Fibroblast of lung (primary cell): Measurements from ENCODE around the gene USP6NL. TPM values are rescaled to one million over a fixed set of nuclear protein-coding genes. Genes with fewer than 3 reads are reported as not detected.

Experiments
- DNase-seq, 2 donors: peaks; one replicate each; pipeline versions ENCODE4 v3.0.0 to v3.0.0-alpha.2; 2010; ENCODE audit warnings: low read depth in 2 of 2
- H2AFZ ChIP-seq: 2 replicates; pipeline ENCODE4 v1.5.1; 2012; ENCODE audit warnings: low read length, control low read depth, inconsistent platforms
- H3K27ac ChIP-seq: 2 replicates; pipeline ENCODE4 v1.5.1; 2011; ENCODE audit warnings: low read length, control low read depth; ENCODE audit not compliant: insufficient read depth
- H3K27me3 ChIP-seq: 2 replicates; pipeline ENCODE4 v1.5.1; 2011; ENCODE audit warnings: mild to moderate bottlenecking, low read length; ENCODE audit not compliant: control insufficient read depth, insufficient read depth
- H3K36me3 ChIP-seq: 2 replicates; pipeline ENCODE4 v1.5.1; 2011; ENCODE audit warnings: low read length; ENCODE audit not compliant: control insufficient read depth, insufficient read depth
- H3K4me1 ChIP-seq: 2 replicates; pipeline ENCODE4 v1.5.1; 2011; ENCODE audit warnings: low read length; ENCODE audit not compliant: control insufficient read depth, insufficient read depth; ENCODE audit errors: extremely low read depth
- H3K4me2 ChIP-seq: 2 replicates; pipeline ENCODE4 v1.5.1; 2011; ENCODE audit warnings: low read length, control low read depth; ENCODE audit not compliant: insufficient read depth; ENCODE audit errors: extremely low read depth
- H3K4me3 ChIP-seq, 4 experiments: fragments of 200-600 bp in 1 of 4; sonication (generic) in 1 of 4; replicated peaks in 1 of 4; 2 replicates each; pipeline ENCODE4 v1.5.1; 2011 to 2016; ENCODE audit warnings: low read length in 4 of 4, low read depth in 3 of 4, mild to moderate bottlenecking in 3 of 4, control low read depth in 2 of 4, inconsistent platforms in 1 of 4, mixed read lengths in 1 of 4; ENCODE audit not compliant: insufficient read depth in 1 of 4; ENCODE audit errors: control extremely low read depth in 1 of 4
- H3K79me2 ChIP-seq: 2 replicates; pipeline ENCODE4 v1.5.1; 2012; ENCODE audit warnings: mild to moderate bottlenecking, low read length, inconsistent platforms; ENCODE audit not compliant: control insufficient read depth, insufficient read depth
- H3K9ac ChIP-seq: 2 replicates; pipeline ENCODE4 v1.5.1; 2011; ENCODE audit warnings: mild to moderate bottlenecking, low read length, control low read depth; ENCODE audit not compliant: insufficient read depth
- H3K9me3 ChIP-seq: 2 replicates; pipeline ENCODE4 v1.5.1; 2012; ENCODE audit warnings: low read depth, low read length; ENCODE audit not compliant: control insufficient read depth, insufficient read depth
- H4K20me1 ChIP-seq: 2 replicates; pipeline ENCODE4 v1.5.1; 2011; ENCODE audit warnings: low read length; ENCODE audit not compliant: control insufficient read depth, insufficient read depth; ENCODE audit errors: extremely low read depth
- CTCF ChIP-seq, 2 donors: IDR thresholded peaks in 1 of 2; conservative IDR thresholded peaks in 1 of 2; 1 replicate in 1 of 2; 2 replicates in 1 of 2; pipeline ENCODE4 v1.5.1; 2011 to 2012; ENCODE audit warnings: low read length in 2 of 2, control low read depth in 1 of 2, inconsistent platforms in 1 of 2, low read depth in 1 of 2, mild to moderate bottlenecking in 1 of 2
- EZH2 ChIP-seq: IDR thresholded peaks from 2 replicates; pipeline ENCODE4 v1.5.1; 2012; ENCODE audit warnings: low read length, control low read depth, mild to moderate bottlenecking; ENCODE audit errors: missing control alignments
- polyA plus RNA-seq, 2 donors: library from polyadenylated mRNA; depleted of rRNA in 1 of 2; stranded (reverse) in 1 of 2; unstranded in 1 of 2; fragments of >200 nt; gene quantifications; 2 replicates each; pipeline ENCODE4 v1.2.1, GENCODE V29; 2011 to 2012; ENCODE audit warnings: missing spikeins in 1 of 2
- total RNA-seq: library from RNA; depleted of rRNA; stranded (reverse); fragments of >200 nt; gene quantifications from 2 replicates; pipeline ENCODE4 v1.2.1, GENCODE V29; 2014

The USP6NL gene
- total and polyA plus RNA-seq, 2 donors (not counting 1 experiment from before 2014, with no cell fraction given) = 8.9 to 13.4 TPM

DNA sequence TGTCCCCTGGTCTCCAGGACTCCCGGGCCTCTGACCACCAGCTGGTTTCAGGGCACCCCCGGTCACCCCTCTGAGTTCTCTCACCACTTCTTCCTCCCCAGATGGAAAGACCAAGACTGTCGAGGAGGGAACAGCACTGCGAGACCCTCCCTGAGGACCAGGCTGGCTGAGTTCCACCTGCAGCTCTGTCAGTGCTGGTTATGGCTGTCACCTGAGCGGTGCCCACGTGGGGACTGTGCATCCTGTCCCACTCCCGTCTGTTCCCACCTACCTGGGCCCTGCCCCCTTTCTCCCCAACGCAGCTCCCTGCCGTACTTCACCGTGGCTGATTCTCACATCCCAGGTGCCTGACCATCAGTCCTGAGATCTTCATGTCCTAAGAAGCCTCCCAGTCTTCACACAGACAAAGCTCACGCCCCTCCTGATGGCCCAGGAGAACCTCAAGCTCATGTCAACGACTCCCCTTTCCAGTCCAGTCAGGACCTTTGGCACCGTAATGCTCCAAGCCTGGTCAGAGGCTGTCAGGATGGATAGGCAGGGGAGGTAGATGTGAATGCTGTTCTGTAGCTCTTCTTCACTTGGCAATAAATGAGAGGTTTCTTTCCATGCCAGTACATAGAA, 159.7 kb downstream of the USP6NL start:
- TF ChIP-seq CTCF (conservative IDR thresholded peaks at IDR 0.05 in 1 of 2, IDR thresholded peaks at IDR 0.05 in 1 of 2; ENCODE audit: low read depth in 1 of 2, low read length in 2 of 2) = no peak
- no peak for TF ChIP-seq EZH2
- H3K27ac ChIP-seq = no peak overlapping the region
- no peak for DNase-seq
- H4K20me1 ChIP-seq = no peaks in the 10 kb centered on the region
- H3K36me3 ChIP-seq = no peaks in the 10 kb centered on the region
- H3K4me1 ChIP-seq = no peaks in the 10 kb centered on the region
- H3K79me2 ChIP-seq = no peaks in the 10 kb centered on the region
- no peak overlapping the region for H3K4me3 ChIP-seq
- H3K4me2 ChIP-seq = no peak overlapping the region
- H3K9ac ChIP-seq = no peak overlapping the region
- H3K27me3 ChIP-seq = peaks cover 7% of the 10 kb centered on the region
- H3K9me3 ChIP-seq = no peaks in the 10 kb centered on the region
- H2AFZ ChIP-seq = no peak overlapping the region

- Histone ChIP-seq H3K27me3 (peaks cover 7% of the 10 kb centered on the region), H4K20me1 (no peaks in the 10 kb centered on the region), H3K9ac (no peak overlapping the region), H2AFZ (no peak overlapping the region), H3K27ac (no peak overlapping the region), H3K4me2 (no peak overlapping the region), H3K9me3 (no peaks in the 10 kb centered on the region), H3K4me3 (no peak overlapping the region), H3K36me3 (no peaks in the 10 kb centered on the region), H3K4me1 (no peaks in the 10 kb centered on the region), H3K79me2 (no peaks in the 10 kb centered on the region)
- DNase-seq = no peak
- TF ChIP-seq CTCF (conservative IDR thresholded peaks at IDR 0.05 in 1 of 2, IDR thresholded peaks at IDR 0.05 in 1 of 2; ENCODE audit: low read depth in 1 of 2, low read length in 2 of 2) (no peak), EZH2 (no peak)
Measured at GRCh38 chr10:11450427-11450826, 161.0 kb downstream of the USP6NL start.

DNA sequence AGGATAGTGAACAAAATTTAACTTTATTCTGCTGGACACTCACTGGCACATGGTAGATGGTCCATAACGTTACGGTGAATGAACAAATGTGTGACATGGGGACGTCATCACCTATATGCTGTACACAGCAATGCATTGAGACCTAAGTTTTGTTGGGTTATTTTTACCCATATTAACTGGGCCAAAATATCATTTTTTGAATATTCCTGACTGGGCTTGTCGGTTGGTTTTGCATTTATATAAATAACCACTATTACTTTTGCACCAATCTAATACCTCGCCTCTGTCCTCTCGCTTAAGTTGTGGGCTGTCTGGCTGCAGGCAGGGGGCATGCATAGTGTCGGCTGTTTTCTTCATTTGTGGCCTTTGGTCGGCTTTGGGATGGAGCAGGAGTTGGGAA, 161.7 kb downstream of the USP6NL start:
- Histone ChIP-seq H3K4me1 (no peaks in the 10 kb centered on the region), H3K36me3 (no peaks in the 10 kb centered on the region), H3K27me3 (peaks cover 7% of the 10 kb centered on the region), H3K9me3 (no peaks in the 10 kb centered on the region), H3K4me3 (no peak overlapping the region), H3K27ac (no peak overlapping the region), H3K9ac (no peak overlapping the region), H2AFZ (no peak overlapping the region), H3K79me2 (no peaks in the 10 kb centered on the region), H4K20me1 (no peaks in the 10 kb centered on the region), H3K4me2 (no peak overlapping the region)
- DNase-seq = no peak
- TF ChIP-seq CTCF (conservative IDR thresholded peaks at IDR 0.05 in 1 of 2, IDR thresholded peaks at IDR 0.05 in 1 of 2; ENCODE audit: low read depth in 1 of 2, low read length in 2 of 2) = no peak
- no peak for TF ChIP-seq EZH2
